K562 (cell line): ENCODE measurements around the gene NRTN. TPM values are rescaled to one million over a fixed set of nuclear protein-coding genes. Genes with fewer than 3 reads are reported as not detected.

ENCODE experiments used
- CAMTA2 ChIP-seq: fragments of 250-450 bp; sonication (Bioruptor Pico); conservative IDR thresholded peaks from 2 replicates; pipeline ENCODE4 v1.5.1; 2022
- CCAR2 ChIP-seq: fragments of 200-400 bp; formaldehyde crosslinking; IDR thresholded peaks from 2 replicates; pipeline ENCODE4 v1.6.1; 2017; ENCODE audit warnings: mild to moderate bottlenecking, low read depth, low read length
- CXXC5 ChIP-seq: fragments of 250-450 bp; sonication (Bioruptor Pico); IDR thresholded peaks from 2 replicates; pipeline ENCODE4 v1.8.0; 2022; ENCODE audit warnings: inconsistent platforms, mild to moderate bottlenecking, moderate library complexity
- EP300 ChIP-seq: IDR thresholded peaks from 2 replicates; pipeline ENCODE4 v1.6.1; 2012; ENCODE audit warnings: low read length, improper control_type of control experiment
- HCFC1 ChIP-seq: IDR thresholded peaks from 2 replicates; pipeline ENCODE4 v1.6.1; 2012; ENCODE audit warnings: low read depth, low read length, improper control_type of control experiment
- HNRNPK ChIP-seq: fragments of 200-400 bp; formaldehyde crosslinking; IDR thresholded peaks from one replicate; pipeline ENCODE4 v1.6.1; 2018; ENCODE audit warnings: mild to moderate bottlenecking, low read depth, low read length; ENCODE audit not compliant: poor library complexity, severe bottlenecking
- LARP7 ChIP-seq: fragments of 450-650 bp; IDR thresholded peaks from 2 replicates; pipeline ENCODE4 v1.6.1; 2016
- NCOA2 ChIP-seq, 2 experiments: fragments of 450-650 bp; IDR thresholded peaks; 2 replicates each; pipeline ENCODE4 v1.6.1; 2018; ENCODE audit warnings: mild to moderate bottlenecking in 2 of 2, moderate library complexity in 1 of 2; ENCODE audit not compliant: partially characterized antibody in 2 of 2
- NFRKB ChIP-seq: fragments of 450-650 bp; IDR thresholded peaks from 2 replicates; pipeline ENCODE4 v1.6.1; 2016; ENCODE audit warnings: low read depth
- NONO ChIP-seq, 2 experiments: fragments of 200-400 bp in 1 of 2; fragments of 450-650 bp in 1 of 2; formaldehyde crosslinking in 1 of 2; IDR thresholded peaks; 2 replicates each; pipeline ENCODE4 v1.6.1; 2017; ENCODE audit warnings: low read depth in 2 of 2, mild to moderate bottlenecking in 2 of 2, moderate library complexity in 2 of 2, low read length in 1 of 2
- OTX1 ChIP-seq: fragments of 450-650 bp; formaldehyde crosslinking; IDR thresholded peaks from 2 replicates; pipeline ENCODE4 v1.4.0; 2022; ENCODE audit warnings: mild to moderate bottlenecking
- PPARD ChIP-seq: fragments of 250-450 bp; sonication (Bioruptor Pico); IDR thresholded peaks from 2 replicates; pipeline ENCODE4 v1.8.0; 2022; ENCODE audit warnings: inconsistent platforms, mild to moderate bottlenecking, moderate library complexity
- PTBP1 ChIP-seq: fragments of 200-400 bp; formaldehyde crosslinking; IDR thresholded peaks from 2 replicates; pipeline ENCODE4 v1.6.1; 2017; ENCODE audit warnings: low read depth, low read length
- PYGO2 ChIP-seq: fragments of 450-650 bp; IDR thresholded peaks from 2 replicates; pipeline ENCODE4 v1.6.1; 2016; ENCODE audit warnings: mild to moderate bottlenecking, missing genetic modification characterization, moderate library complexity, missing compliant biosample characterization
- SAP30 ChIP-seq: fragments of 200-600 bp; sonication (generic); IDR thresholded peaks from 2 replicates; pipeline ENCODE4 v1.6.1; 2012; ENCODE audit warnings: borderline replicate concordance, low read depth, mild to moderate bottlenecking, moderate library complexity, low read length, control low read depth, inconsistent platforms; ENCODE audit not compliant: insufficient read depth, poor library complexity, severe bottlenecking
- TBP ChIP-seq: optimal IDR thresholded peaks from 2 replicates; pipeline ENCODE3; 2011; ENCODE audit warnings: low read depth, low read length, improper control_type of control experiment
- TRIM24 ChIP-seq, 2 experiments: fragments of 450-650 bp; IDR thresholded peaks; 2 replicates each; pipeline ENCODE4 v1.6.1; 2016
- polyA plus RNA-seq, 8 experiments: library from polyadenylated mRNA; depleted of rRNA in 4 of 8; stranded (reverse) in 5 of 8; unstranded in 3 of 8; fragments of >200 nt; fragmentation: Nextera tagmentation in 2 of 8; fragmentation: Illumina TruSeq in 1 of 8; extraction: Ambion mirVana in 2 of 8; extraction: Trizol in 1 of 8; gene quantifications; 2 replicates each; pipeline versions ENCODE4 v1.2.1 to v1.2.3, GENCODE V29; 2011 to 2014; ENCODE audit warnings: inconsistent platforms in 1 of 8, missing spikeins in 1 of 8
- total RNA-seq, 7 experiments: library from RNA; depleted of rRNA in 6 of 7; stranded (reverse); fragments of >200 nt in 6 of 7; fragmentation: Illumina TruSeq in 2 of 7; extraction: Trizol in 2 of 7; gene quantifications; 2 replicates each; pipeline versions ENCODE4 v1.2.1 to v1.2.3, GENCODE V29; 2011 to 2021; ENCODE audit warnings: low replicate concordance in 1 of 7
- TF ChIP-seq, protein P1 (sequence below), 3 experiments: fragments of 200-800 bp in 1 of 3; fragments of 250-450 bp in 1 of 3; fragments of 450-650 bp in 1 of 3; sonication (Bioruptor Pico) in 1 of 3; sonication (Bioruptor generic) in 1 of 3; formaldehyde crosslinking in 1 of 3; IDR thresholded peaks; 2 replicates each; pipeline versions ENCODE4 v1.6.1 to v1.8.0; 2016 to 2022; ENCODE audit warnings: mild to moderate bottlenecking in 2 of 3, missing genetic modification characterization in 2 of 3, missing compliant biosample characterization in 1 of 3, moderate library complexity in 1 of 3
- TF ChIP-seq, protein P2 (sequence below): fragments of 450-650 bp; formaldehyde crosslinking; IDR thresholded peaks from 2 replicates; pipeline ENCODE4 v1.4.0; 2020; ENCODE audit warnings: mild to moderate bottlenecking, moderate library complexity
- TF ChIP-seq, protein P3 (sequence below): sonication (generic); formaldehyde crosslinking; IDR thresholded peaks from 2 replicates; pipeline ENCODE4 v1.8.0; 2022; ENCODE audit warnings: mild to moderate bottlenecking, low read depth, missing genetic modification reagents
- TF ChIP-seq, protein P4 (sequence below): sonication (generic); formaldehyde crosslinking; IDR thresholded peaks from 2 replicates; pipeline ENCODE4 v1.8.0; 2022; ENCODE audit warnings: mild to moderate bottlenecking, missing genetic modification reagents

The NRTN gene
- total and polyA plus RNA-seq, 9 of the 15 experiments (the other 6 are each of a cell fraction or from before 2014, with no cell fraction given) = 0.62 to 8.1 (median 1.6) TPM; not detected in 2

DNA sequence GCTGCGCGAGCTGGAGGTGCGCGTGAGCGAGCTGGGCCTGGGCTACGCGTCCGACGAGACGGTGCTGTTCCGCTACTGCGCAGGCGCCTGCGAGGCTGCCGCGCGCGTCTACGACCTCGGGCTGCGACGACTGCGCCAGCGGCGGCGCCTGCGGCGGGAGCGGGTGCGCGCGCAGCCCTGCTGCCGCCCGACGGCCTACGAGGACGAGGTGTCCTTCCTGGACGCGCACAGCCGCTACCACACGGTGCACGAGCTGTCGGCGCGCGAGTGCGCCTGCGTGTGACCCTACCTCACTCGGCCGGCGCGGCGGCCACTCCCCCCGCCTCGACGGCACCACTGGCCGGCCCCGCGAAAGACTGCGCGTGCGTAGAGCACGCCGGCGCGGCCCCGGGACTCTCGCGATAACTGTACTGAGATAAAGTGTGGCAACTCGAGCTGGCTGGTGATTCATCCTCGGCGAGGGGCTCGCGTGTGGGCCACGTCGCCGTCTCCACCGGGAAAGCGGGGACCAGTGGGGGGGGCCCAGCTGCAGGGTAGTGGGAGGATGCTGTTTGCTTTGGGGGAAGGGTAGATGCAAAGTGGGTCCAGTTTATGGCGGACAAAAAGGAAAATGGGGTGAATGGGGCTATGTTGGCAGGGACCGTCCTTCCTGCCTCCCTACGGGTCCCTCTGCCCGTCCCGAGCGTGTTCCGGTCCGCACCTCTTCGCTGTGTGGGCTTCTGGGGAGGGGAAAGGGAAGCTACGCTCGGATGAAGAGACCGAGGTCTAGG, 23.2 kb downstream of the NRTN start (continued):
- TF ChIP-seq LARP7 = 0 out of 2 replicates have a peak, but pooled peaks have one; percentile 76
- no peak for TF ChIP-seq NCOA2 (IDR thresholded peaks at IDR 0.05; ENCODE audit: partially characterized antibody in 2 of 2)
- TF ChIP-seq CXXC5 (CRISPR knock-in tag) = peak; percentile 91
- TF ChIP-seq, protein P1, sequence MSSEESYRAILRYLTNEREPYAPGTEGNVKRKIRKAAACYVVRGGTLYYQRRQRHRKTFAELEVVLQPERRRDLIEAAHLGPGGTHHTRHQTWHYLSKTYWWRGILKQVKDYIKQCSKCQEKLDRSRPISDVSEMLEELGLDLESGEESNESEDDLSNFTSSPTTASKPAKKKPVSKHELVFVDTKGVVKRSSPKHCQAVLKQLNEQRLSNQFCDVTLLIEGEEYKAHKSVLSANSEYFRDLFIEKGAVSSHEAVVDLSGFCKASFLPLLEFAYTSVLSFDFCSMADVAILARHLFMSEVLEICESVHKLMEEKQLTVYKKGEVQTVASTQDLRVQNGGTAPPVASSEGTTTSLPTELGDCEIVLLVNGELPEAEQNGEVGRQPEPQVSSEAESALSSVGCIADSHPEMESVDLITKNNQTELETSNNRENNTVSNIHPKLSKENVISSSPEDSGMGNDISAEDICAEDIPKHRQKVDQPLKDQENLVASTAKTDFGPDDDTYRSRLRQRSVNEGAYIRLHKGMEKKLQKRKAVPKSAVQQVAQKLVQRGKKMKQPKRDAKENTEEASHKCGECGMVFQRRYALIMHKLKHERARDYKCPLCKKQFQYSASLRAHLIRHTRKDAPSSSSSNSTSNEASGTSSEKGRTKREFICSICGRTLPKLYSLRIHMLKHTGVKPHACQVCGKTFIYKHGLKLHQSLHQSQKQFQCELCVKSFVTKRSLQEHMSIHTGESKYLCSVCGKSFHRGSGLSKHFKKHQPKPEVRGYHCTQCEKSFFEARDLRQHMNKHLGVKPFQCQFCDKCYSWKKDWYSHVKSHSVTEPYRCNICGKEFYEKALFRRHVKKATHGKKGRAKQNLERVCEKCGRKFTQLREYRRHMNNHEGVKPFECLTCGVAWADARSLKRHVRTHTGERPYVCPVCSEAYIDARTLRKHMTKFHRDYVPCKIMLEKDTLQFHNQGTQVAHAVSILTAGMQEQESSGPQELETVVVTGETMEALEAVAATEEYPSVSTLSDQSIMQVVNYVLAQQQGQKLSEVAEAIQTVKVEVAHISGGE (CRISPR knock-in tag; IDR thresholded peaks at IDR 0.05) = peak in 1 of 3 experiments; percentile 77; a peak in 2 of 6 replicates
- TF ChIP-seq, protein P2, sequence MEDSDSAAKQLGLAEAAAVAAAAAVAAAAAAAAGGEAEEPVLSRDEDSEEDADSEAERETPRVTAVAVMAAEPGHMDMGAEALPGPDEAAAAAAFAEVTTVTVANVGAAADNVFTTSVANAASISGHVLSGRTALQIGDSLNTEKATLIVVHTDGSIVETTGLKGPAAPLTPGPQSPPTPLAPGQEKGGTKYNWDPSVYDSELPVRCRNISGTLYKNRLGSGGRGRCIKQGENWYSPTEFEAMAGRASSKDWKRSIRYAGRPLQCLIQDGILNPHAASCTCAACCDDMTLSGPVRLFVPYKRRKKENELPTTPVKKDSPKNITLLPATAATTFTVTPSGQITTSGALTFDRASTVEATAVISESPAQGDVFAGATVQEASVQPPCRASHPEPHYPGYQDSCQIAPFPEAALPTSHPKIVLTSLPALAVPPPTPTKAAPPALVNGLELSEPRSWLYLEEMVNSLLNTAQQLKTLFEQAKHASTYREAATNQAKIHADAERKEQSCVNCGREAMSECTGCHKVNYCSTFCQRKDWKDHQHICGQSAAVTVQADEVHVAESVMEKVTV (CRISPR knock-in tag) = no peak
- TF ChIP-seq TBP = peak; percentile 97
- TF ChIP-seq OTX1 (CRISPR knock-in tag) = peak; percentile 91
- TF ChIP-seq EP300 = peak; percentile 30; the same call in 1 of the 2 replicates
- TF ChIP-seq TRIM24 (IDR thresholded peaks at IDR 0.05) = peak in 1 of 2 experiments; percentile 79; a peak in 3 of 4 replicates
- peak; percentile 87 to 92 for TF ChIP-seq NONO (IDR thresholded peaks at IDR 0.05; ENCODE audit: low read depth in 2 of 2, low read length in 1 of 2)
- TF ChIP-seq, protein P3, sequence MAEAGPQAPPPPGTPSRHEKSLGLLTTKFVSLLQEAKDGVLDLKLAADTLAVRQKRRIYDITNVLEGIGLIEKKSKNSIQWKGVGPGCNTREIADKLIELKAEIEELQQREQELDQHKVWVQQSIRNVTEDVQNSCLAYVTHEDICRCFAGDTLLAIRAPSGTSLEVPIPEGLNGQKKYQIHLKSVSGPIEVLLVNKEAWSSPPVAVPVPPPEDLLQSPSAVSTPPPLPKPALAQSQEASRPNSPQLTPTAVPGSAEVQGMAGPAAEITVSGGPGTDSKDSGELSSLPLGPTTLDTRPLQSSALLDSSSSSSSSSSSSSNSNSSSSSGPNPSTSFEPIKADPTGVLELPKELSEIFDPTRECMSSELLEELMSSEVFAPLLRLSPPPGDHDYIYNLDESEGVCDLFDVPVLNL (CRISPR knock-in tag) = no peak
- TF ChIP-seq NFRKB = peak; percentile 85
- no peak for TF ChIP-seq CCAR2
- TF ChIP-seq, protein P4, sequence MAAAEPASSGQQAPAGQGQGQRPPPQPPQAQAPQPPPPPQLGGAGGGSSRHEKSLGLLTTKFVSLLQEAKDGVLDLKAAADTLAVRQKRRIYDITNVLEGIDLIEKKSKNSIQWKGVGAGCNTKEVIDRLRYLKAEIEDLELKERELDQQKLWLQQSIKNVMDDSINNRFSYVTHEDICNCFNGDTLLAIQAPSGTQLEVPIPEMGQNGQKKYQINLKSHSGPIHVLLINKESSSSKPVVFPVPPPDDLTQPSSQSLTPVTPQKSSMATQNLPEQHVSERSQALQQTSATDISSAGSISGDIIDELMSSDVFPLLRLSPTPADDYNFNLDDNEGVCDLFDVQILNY = no peak; the same call in 1 of the 2 replicates
- no peak for TF ChIP-seq PPARD (CRISPR knock-in tag)
- peak; percentile 56 for TF ChIP-seq SAP30
- TF ChIP-seq PYGO2 = no peak
- 0 out of 2 replicates have a peak, but pooled peaks have one; percentile 56 for TF ChIP-seq PTBP1
- TF ChIP-seq HNRNPK = no peak
- peak; percentile 60 for TF ChIP-seq HCFC1
- TF ChIP-seq CAMTA2 (CRISPR knock-in tag) = no peak
